Activated CD4-positive, alpha-beta T cell treated with anti-CD3 and anti-CD28 coated beads for 1 hour (primary cell): ENCODE results near the gene LCN12.

ENCODE experiments used
- DNase-seq: peaks from one replicate; pipeline ENCODE4 v3.0.0-alpha.2; 2020

The LCN12 gene

GRCh38 chr9:136945333-136946227 is 6.5 kb upstream of the LCN12 start:
- no peak for DNase-seq

GRCh38 chr9:136946228-136947027 is 5.6 kb upstream of the LCN12 start:
- no peak for DNase-seq

DNA sequence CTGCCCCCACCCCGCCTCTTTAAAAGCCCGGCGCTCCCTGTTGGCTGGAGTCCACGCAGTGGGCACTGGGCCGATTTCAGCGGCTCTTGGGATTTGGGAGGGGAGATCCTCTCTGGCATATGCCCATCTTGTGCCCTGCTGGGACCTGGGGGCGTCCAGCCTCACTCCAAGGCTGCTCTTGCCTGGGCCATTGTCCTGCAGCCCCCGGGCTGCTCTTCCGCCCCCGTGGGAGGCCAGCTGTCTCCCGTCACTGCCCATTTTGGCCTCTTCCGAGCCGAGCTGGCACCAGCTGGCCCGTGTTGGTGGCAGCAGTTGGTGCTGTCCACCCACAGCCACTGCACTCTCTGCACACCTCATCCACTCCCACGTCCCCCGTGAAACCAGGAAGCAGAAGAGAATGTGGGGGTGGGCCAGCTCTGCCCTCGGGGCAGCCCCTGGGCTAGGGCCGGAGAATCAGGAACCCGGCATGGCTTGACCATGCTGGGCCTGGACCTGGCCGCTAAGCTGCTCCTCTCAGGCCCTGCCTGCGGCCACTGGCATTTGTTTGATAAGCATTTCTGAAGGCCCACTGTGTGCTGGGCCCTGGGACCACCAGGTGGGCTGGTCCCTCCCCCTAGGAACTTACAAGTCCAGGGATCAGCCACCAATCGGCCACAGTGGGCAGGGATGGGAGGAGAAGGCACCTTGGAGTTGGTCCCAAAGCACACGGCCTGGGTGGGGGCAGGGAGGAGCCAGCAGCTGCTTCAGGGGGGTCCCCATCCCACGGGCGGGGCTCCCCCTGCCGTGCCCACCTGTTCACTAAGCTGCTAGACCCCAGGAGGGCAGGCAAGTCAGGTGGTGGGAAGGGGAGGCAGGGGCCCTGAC is 4.8 kb upstream of the LCN12 start:
- DNase-seq = no peak

- DNase-seq = no peak
Measured at GRCh38 chr9:136947955-136948510, 4.0 kb upstream of the LCN12 start.

- no peak for DNase-seq
Measured at GRCh38 chr9:136949239-136949816, 2.7 kb upstream of the LCN12 start.

DNA sequence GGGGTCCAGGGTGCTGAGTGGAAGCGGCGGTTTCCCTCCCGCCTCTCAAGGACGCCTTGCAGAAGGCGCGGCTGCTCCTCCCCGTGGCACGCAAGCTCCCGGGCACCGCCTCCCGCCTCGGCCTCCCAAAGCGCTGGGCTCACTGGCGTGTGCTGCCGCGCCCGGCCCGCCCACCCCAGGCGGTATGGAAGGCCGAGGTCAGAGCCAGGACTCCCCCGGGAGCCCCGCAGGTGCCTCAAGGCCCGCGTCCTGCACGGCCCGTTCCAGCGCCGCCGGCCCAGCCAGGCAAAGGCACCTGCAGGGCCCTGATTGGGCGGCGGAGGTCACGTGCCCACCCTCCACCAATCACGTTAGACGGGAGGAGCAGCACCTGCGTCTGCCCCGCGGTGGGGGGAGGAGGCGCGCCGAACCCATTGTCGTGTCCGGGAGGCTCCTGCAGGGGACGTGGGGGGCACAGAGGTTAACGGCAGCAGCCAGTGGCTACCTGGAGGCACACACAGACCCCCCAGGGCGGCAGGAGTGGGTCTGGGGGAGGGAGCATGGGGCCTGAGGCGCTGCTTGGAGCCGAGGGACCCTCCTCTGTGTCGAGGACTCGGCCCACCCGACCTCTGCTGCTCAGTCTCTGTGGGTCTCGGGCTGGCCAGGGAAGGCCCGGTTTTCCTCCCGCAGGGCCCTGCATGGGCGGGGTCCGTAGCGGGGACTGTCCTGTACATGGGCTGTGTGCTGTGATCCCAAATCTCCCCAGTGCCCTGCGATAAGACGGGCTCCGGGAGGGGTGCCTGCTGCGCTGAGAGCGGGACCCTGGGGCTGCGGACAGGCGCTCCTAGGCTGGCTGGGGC is 2.0 kb upstream of the LCN12 start:
- DNase-seq = peak; percentile 94

DNA sequence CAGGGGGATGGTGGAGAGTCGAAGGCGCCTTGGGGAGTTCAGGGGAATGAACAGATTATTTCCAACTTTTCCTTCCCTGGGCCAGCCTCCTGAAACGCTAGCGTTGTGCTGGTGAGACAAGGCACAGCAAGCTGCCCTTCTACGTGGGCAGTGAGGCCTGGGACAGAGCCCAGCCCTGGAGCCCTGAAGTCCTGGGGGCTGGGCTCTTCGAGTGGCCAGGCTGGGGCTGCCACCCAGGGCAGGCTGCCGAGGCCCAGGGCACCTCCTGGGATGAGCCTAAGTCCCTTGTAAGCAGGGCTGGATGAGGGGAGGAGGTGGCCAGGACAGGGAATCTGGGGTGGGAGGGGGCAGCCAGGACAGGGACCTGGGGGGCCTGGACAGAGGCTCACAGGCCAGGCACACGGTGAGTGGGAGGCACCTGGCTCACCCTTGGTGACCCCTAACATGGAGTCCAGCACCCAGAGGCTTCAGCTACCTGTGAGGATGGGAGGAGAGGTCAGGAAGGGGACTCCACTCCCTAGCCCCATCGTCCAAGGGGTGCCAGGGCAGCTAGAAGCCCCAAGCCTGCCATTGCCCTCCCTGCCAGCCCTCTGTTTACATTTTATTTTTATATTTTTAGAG is 1.3 kb upstream of the LCN12 start:
- no peak for DNase-seq

DNA sequence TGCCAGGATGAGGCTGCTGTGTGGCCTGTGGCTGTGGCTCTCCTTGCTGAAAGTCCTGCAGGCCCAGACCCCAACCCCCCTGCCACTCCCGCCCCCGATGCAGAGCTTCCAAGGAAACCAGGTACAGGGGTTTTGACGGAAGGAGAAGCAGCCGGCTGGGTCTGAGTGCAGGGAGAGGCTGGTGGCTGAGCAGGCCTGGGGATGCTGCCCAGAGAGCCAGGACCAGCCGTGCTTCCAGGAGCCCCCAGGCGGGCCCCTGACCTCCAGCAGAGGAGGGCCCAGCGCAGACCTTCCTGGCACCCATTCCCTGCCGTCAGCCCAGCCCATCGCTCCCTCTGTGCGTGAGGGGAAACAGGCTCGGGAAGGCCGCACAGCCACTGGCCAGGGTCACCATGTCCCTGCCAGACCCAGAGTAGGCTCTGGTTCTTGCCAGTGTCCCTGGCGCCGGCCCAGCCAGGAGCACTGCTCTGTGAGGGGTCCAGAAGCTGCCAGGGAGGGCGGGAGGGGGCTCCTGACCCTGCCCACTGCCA is 313 bp downstream of the LCN12 start:
- no peak for DNase-seq

DNA sequence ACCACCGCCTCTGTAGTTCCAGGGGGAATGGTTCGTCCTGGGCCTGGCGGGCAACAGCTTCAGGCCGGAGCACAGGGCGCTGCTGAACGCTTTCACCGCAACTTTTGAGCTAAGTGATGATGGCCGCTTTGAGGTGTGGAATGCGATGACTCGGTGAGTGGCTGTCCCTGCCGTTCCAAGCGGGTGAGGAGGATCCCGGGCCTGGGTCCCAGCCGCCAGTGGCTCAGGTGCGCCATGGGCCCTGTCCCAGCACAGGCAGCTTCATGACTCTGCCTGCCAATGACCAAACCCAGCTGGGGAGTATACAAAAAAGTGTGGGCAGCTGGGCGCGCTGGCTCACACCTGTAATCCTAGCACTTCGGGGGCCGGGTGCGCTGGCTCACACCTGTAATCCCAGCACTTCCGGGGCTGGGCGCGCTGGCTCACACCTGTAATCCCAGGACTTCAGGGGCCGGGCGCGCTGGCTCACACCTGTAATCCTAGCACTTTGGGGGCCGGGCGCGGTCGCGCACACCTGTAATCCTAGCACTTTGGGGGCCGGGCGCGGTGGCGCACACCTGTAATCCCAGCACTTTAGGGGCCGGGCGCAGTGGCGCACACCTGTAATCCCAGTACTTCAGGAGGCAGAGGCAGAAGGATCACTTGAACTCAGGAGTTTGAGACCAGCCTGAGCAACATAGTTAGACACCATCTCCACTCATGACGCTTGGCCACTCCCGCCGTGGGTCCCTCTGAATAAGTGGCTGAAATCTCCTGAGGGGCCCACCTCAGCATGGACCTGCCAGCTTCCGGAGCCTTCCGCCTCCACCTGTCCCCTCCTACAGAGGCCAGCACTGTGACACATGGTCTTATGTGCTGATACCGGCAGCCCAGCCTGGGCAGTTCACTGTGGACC is 1.1 kb downstream of the LCN12 start:
- DNase-seq = no peak

- no peak for DNase-seq
Measured at GRCh38 chr9:136953771-136954269, 1.7 kb downstream of the LCN12 start.

- no peak for DNase-seq
Measured at GRCh38 chr9:136954270-136955083, 2.4 kb downstream of the LCN12 start.

- DNase-seq = no peak
Measured at GRCh38 chr9:136955202-136955942, 3.3 kb downstream of the LCN12 start.

DNA sequence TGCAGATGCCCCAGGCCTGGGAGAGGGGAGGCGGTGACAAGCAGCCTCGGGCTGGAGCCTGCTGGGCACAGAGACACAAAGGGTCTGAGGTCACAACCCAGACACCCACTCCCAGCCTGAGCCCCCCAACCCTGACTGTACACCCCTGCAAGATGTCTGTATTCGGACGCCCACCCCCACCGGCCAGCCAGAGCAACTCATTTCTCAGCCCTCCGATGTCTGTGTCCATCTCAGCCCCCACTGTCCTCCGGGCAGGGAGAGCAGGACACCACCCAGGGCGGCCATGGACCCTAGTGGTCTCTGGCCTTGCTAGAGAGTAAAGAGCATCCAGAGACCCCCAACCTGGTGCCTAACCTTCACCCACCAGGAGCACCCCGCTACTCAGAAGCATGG is 3.9 kb downstream of the LCN12 start:
- DNase-seq = no peak

- DNase-seq = no peak
Measured at GRCh38 chr9:136956604-136957003, 4.5 kb downstream of the LCN12 start.

DNA sequence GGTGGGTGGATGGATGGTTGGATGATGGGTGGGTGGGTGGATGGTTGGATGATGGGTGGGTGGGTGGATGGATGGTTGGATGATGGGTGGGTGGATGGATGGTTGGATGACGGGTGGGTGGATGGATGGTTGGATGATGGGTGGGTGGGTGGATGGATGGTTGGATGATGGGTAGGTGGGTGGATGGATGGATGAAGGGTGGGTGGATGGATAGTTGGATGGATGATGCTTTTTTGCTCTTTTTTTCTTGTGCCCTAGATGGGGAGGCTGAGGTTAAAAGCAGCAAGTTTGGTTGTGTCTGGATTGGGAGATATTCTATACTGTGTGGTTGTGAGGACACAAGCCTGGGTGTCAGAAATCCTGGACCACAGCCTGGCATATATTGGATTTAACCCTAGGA is 5.4 kb downstream of the LCN12 start:
- DNase-seq = no peak

- no peak for DNase-seq
Measured at GRCh38 chr9:136957901-136958300, 5.8 kb downstream of the LCN12 start.

DNA sequence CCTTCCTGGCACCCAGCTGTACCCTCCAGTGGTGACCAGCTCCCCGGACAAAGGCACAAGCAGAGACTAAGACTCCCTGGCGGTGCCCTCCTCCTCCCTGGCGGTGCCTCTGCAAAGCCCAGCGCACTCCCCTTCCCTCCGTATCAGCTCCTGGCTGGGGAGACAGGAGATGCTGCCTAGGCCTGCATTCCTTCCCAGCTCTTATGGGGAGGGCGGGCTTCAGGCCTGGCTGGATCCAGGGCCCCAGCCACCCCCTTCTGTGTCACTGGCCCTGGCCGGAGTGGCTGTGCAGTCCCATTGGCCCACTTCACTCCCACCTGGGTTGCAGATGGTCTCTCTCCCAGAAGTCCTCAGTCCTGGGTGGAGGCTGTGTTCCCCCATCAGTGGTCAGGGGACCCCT is 6.4 kb downstream of the LCN12 start:
- DNase-seq = no peak
